Endothelial cell of umbilical vein (primary cell): Measurements from ENCODE around the gene NQO2. TPM values are rescaled to one million over a fixed set of nuclear protein-coding genes. Genes with fewer than 3 reads are reported as not detected.

Experiments used
- BruUV-seq: library from RNA; stranded (reverse); fragments of 400-500 nt; replicated peaks from 2 replicates; lab custom pipeline; 2021; lab: Mats Ljungman, UMichigan
- CTCF ChIA-PET: fragments of 300-600, 350-600 bp; sonication (Branson Sonifier 250); formaldehyde crosslinking; loops from one replicate; lab custom pipeline; 2021; ENCODE audit warnings: antibody characterized with exemption, inconsistent platforms; lab: Charles Lee
- POLR2A ChIA-PET: fragments of 300-600, 350-600 bp; sonication (Branson Sonifier 250); formaldehyde crosslinking; loops from one replicate; lab custom pipeline; 2021; ENCODE audit warnings: antibody characterized with exemption, inconsistent platforms; lab: Charles Lee
- DNase-seq: peaks from one replicate; pipeline ENCODE4 v3.0.0-alpha.2; 2011; ENCODE audit warnings: low read depth, low spot score
- FAIRE-seq: peaks from 2 replicates; lab custom pipeline; 2011; peaks lifted over from hg19 to GRCh38; lab: Jason Lieb, UNC
- H2AFZ ChIP-seq: 2 replicates; pipeline ENCODE4 v1.6.0; 2012; ENCODE audit warnings: low read depth, low read length, control low read depth, inconsistent platforms
- H3K27ac ChIP-seq: 2 replicates; pipeline ENCODE4 v1.5.1; 2011; ENCODE audit warnings: low read depth, mild to moderate bottlenecking, control low read depth, low read length, moderate library complexity; ENCODE audit not compliant: insufficient read depth
- H3K27me3 ChIP-seq, 2 experiments: 2 replicates each; pipeline versions ENCODE4 v1.6.0 to v1.6.1; 2011; ENCODE audit warnings: low read length in 2 of 2, mixed read lengths in 1 of 2; ENCODE audit not compliant: control insufficient read depth in 2 of 2, insufficient read depth in 2 of 2
- H3K36me3 ChIP-seq, 2 experiments: 2 replicates in 1 of 2; 3 replicates in 1 of 2; pipeline ENCODE4 v1.5.1; 2011; ENCODE audit warnings: low read length in 2 of 2, mild to moderate bottlenecking in 1 of 2, moderate library complexity in 1 of 2; ENCODE audit not compliant: control insufficient read depth in 2 of 2, insufficient read depth in 2 of 2; ENCODE audit errors: extremely low read depth in 1 of 2
- H3K4me1 ChIP-seq: 3 replicates; pipeline ENCODE4 v1.5.1; 2011; ENCODE audit warnings: mild to moderate bottlenecking, low read length; ENCODE audit not compliant: control insufficient read depth, insufficient read depth; ENCODE audit errors: extremely low read depth
- H3K4me2 ChIP-seq: 2 replicates; pipeline ENCODE4 v1.6.1; 2011; ENCODE audit warnings: low read length, control low read depth, mixed read lengths; ENCODE audit not compliant: insufficient read depth
- H3K4me3 ChIP-seq, 3 experiments: fragments of 200-600 bp in 1 of 3; sonication (generic), shearing (Covaris generic) in 1 of 3; replicated peaks in 1 of 3; 2 replicates each; pipeline ENCODE4 v1.5.1; 2011 to 2016; ENCODE audit warnings: control low read depth in 3 of 3, low read length in 3 of 3, mild to moderate bottlenecking in 2 of 3, inconsistent platforms in 1 of 3, low read depth in 1 of 3, moderate library complexity in 1 of 3; ENCODE audit not compliant: insufficient read depth in 1 of 3
- H3K79me2 ChIP-seq: 2 replicates; pipeline ENCODE4 v1.6.0; 2012; ENCODE audit warnings: low read length, inconsistent platforms; ENCODE audit not compliant: control insufficient read depth, insufficient read depth
- H3K9ac ChIP-seq: replicated peaks from 2 replicates; pipeline ENCODE3; 2011; ENCODE audit warnings: low read length, control low read depth; ENCODE audit not compliant: insufficient read depth; ENCODE audit errors: extremely low read depth
- H3K9me1 ChIP-seq: replicated peaks from 3 replicates; pipeline ENCODE4 v1.6.0; 2011; ENCODE audit warnings: mild to moderate bottlenecking, low read length; ENCODE audit not compliant: control insufficient read depth, insufficient read depth; ENCODE audit errors: extremely low read depth
- H3K9me3 ChIP-seq: replicated peaks from 2 replicates; pipeline ENCODE4 v1.5.1; 2012; ENCODE audit warnings: low read length, inconsistent platforms; ENCODE audit not compliant: control insufficient read depth, insufficient read depth
- H4K20me1 ChIP-seq: replicated peaks from 2 replicates; pipeline ENCODE3; 2011; ENCODE audit warnings: mild to moderate bottlenecking, low read length; ENCODE audit not compliant: control insufficient read depth, insufficient read depth; ENCODE audit errors: extremely low read depth
- CTCF ChIP-seq, 2 donors: IDR thresholded peaks; 1 replicate in 1 of 2; 2 replicates in 1 of 2; pipeline ENCODE4 v1.5.1; 2011; ENCODE audit warnings: low read length in 2 of 2, mild to moderate bottlenecking in 2 of 2, moderate library complexity in 2 of 2, control low read depth in 1 of 2, inconsistent platforms in 1 of 2, low read depth in 1 of 2; ENCODE audit not compliant: insufficient read depth in 1 of 2; ENCODE audit errors: extremely low read depth in 1 of 2
- EZH2 ChIP-seq: IDR thresholded peaks from 2 replicates; pipeline ENCODE4 v1.6.1; 2012; ENCODE audit warnings: borderline replicate concordance, low read depth, mild to moderate bottlenecking, moderate library complexity, low read length, inconsistent platforms; ENCODE audit not compliant: severe bottlenecking
- FOS ChIP-seq: IDR thresholded peaks from 2 replicates; pipeline ENCODE4 v1.6.1; 2011; ENCODE audit warnings: mild to moderate bottlenecking, low read length, moderate library complexity, borderline replicate concordance; ENCODE audit not compliant: insufficient read depth
- GATA2 ChIP-seq: IDR thresholded peaks from 2 replicates; pipeline ENCODE4 v1.7.0; 2011; ENCODE audit warnings: low read depth, mild to moderate bottlenecking, moderate library complexity, mixed read lengths, low read length; ENCODE audit not compliant: insufficient read length, insufficient read depth
- JUN ChIP-seq: IDR thresholded peaks from 2 replicates; pipeline ENCODE4 v1.6.1; 2011; ENCODE audit warnings: borderline replicate concordance, low read depth; ENCODE audit not compliant: insufficient read length, insufficient read depth
- MAX ChIP-seq: IDR thresholded peaks from 2 replicates; pipeline ENCODE4 v1.6.1; 2011; ENCODE audit not compliant: insufficient read depth, insufficient read length
- MYC ChIP-seq: IDR thresholded peaks from one replicate; pipeline ENCODE4 v1.6.1; 2011; ENCODE audit warnings: mild to moderate bottlenecking, low read depth, low read length
- POLR2A ChIP-seq: IDR thresholded peaks from 2 replicates; pipeline ENCODE4 v1.6.1; 2012; ENCODE audit warnings: low read depth, mild to moderate bottlenecking, control low read depth, low read length
- POLR2AphosphoS5 ChIP-seq: IDR thresholded peaks from 2 replicates; pipeline ENCODE4 v1.6.1; 2012; ENCODE audit warnings: low read depth, mild to moderate bottlenecking, control low read depth, low read length, moderate library complexity; ENCODE audit not compliant: insufficient read depth
- dilution Hi-C: fragments of 300-500 bp; cut with MboI; formaldehyde crosslinking; loops from one replicate; pipeline ENCODE4 v1.15.0; 2019; ENCODE audit warnings: low sequenced_read_pairs; ENCODE audit not compliant: extremely low pct_ligation_motif_present
- intact Hi-C: fragments of 100-400 bp; cut with micrococcal nuclease; formaldehyde crosslinking; loops from one replicate; pipeline ENCODE4 v1.10.0; 2022
- polyA plus RNA-seq, 4 experiments: library from polyadenylated mRNA; depleted of rRNA in 3 of 4; stranded (reverse) in 3 of 4; unstranded in 1 of 4; fragments of >200 nt; gene quantifications; 2 replicates each; pipeline versions ENCODE4 v1.2.1 to v1.2.3, GENCODE V29; 2011 to 2012; ENCODE audit warnings: missing spikeins in 1 of 4
- total RNA-seq: library from RNA; stranded (reverse); gene quantifications from 2 replicates; pipeline ENCODE4 v1.2.3, GENCODE V29; 2021

NQO2 gene
- total and polyA plus RNA-seq, 2 donors (not counting 3 experiments of a cell fraction or from before 2014, with no cell fraction given), result 27.6 to 48.0 TPM

GRCh38 chr6:2984738-2985406 is 14.8 kb upstream of the NQO2 start:
- Histone ChIP-seq H3K4me2 (no peak overlapping the region), H3K27me3 (no peaks in the 10 kb centered on the region), H3K27ac (no peak overlapping the region), H2AFZ (no peak overlapping the region), H3K36me3 (no peaks in the 10 kb centered on the region), H3K9me1 (no peaks in the 10 kb centered on the region), H3K9me3 (no peaks in the 10 kb centered on the region), H3K4me1 (peaks cover 31% of the 10 kb centered on the region), H3K79me2 (no peaks in the 10 kb centered on the region), H4K20me1 (no peaks in the 10 kb centered on the region), H3K9ac (no peak overlapping the region), H3K4me3 (no peak overlapping the region)
- intact Hi-C loops, result no loop called here
- FAIRE-seq (no peak), DNase-seq (no peak)
- ChIA-PET POLR2A (no interaction called here), CTCF (interaction anchor here (1.3 to 7.6 kb wide), 3 partner anchors 14 to 138 kb away, joined by 4 to 331 read pairs (median 4); partner anchors contain the start of gene NQO2)
- BruUV-seq, result no TSS peak
- no peak for TF ChIP-seq CTCF (IDR thresholded peaks at IDR 0.05; ENCODE audit: extremely low read depth in 1 of 2, insufficient read depth in 1 of 2, low read depth in 1 of 2, low read length in 2 of 2)
- no peak for TF ChIP-seq MAX
- TF ChIP-seq JUN, result no peak
- TF ChIP-seq POLR2AphosphoS5, result no peak
- no peak for TF ChIP-seq POLR2A
- TF ChIP-seq EZH2, result no peak
- no peak for TF ChIP-seq FOS
- no peak for TF ChIP-seq MYC
- TF ChIP-seq GATA2, result no peak
- dilution Hi-C loops, result no loop called here
